ENCODE data around the gene CCDC102B.
"Not testable (repeated sequence)": the region's sequence is repeated elsewhere in the genome, so short reads cannot be mapped to it uniquely, and the experiment has no call there.

CCDC102B gene

DNA sequence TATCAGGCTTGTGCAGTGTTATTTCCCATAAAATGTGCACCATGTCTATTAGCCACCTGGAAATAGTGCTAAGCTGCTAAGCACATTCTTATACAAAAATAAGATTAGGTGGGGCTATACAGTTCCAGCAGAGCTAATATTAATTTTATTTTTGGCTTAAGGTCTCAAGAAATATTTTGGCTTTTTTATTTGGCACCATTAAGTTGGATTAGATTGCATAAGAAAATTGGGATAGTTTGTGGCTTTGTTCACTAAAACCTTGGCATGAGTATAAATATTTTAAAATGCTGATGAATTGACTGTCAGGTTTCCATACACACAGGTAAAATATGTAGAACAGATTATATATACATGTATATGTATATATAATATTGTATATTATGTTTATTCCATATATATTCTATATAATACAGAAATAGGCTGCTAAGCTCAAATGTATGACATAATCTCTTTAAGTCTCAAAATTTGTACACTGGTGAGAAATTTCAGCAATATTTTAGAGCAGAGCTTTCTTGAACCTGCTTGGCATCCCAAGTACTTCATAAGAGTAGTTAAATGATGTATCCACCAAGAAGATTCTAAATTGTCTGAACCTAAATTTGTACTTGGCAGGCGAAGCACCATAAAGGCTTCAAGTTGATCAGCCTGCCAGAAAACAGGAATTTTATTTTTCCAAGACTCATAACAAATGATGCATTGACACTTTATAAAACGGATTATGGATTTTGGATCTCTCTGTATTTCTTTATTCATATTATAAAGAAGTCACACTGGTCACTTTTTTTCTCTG lies 32.6 kb downstream of the CCDC102B start:
- no peak for DNase-seq

DNA sequence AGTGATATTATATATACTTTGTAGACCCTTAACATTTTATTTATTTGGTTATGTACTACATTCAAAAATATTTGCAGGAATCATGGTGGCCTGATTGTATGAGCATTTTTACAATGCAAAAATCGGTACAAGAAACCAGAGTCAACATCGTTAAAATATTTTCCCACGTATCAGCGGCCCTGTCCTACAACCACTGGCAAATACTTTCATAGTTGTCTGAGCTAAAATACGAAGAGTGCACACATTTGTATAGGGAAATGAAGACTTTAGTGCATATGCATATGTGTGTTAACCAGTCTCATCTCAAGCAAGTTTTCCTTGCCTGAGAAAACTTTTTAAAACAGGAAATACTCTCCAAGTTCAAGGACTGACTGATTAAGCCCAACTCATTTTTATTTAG lies 35.9 kb downstream of the CCDC102B start:
- no peak for DNase-seq

DNA sequence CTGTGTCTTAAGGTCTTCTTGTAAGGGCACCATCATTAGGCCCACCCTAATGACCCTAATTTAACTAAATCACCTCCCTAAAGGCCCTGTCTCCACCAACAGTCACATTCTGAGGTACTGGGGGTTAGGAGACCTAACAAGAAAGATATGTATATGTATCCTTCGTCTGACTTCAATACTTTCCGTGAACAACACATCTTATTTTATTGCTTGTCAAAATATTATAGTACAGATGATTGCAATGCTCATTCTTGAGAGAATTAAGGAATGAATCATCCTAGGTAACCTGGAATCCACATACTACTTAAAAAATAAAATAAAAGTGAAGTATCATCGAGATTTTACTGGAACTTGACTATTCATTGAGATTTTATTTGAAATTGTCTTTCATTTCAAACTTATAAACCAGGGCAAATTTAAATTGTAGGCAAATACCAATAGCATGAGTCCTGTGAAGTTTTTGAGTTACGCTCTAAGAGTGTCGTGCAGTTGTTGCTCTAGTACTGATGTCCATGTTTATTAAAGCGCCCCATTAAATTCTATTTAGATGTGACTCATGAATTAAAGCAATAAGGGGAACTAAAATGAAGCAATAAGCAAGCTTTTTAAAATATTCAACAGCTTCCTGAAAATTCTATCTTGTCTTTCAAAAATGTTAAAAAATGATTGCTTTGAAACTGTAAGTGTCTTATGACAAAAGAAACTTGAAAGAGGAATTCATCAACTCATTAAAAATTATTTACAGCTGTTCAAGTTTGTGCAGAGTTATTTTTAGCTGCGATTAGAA lies 40.0 kb downstream of the CCDC102B start:
- no peak for DNase-seq

DNA sequence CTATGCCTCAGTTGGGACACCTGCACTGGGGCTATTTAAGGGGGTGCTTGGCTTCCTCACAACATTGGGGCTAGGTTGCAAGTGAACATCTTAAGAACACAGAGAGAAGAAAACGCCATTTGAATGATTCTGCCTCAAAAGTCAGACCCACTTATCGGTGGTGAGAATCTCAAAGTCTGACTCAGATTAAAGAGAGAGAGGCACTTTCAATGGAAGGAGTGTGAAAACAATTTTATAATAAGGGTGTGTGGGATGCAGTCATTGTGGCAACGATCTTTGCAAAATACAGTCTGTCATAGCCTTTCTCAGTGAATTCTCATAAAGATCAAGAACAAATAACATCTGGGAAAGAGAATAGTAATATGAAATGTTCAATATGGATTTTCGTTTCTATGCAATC lies 41.8 kb downstream of the CCDC102B start:
- DNase-seq: no peak

GRCh38 chr18:68840554-68841263 lies 42.8 kb downstream of the CCDC102B start:
- DNase-seq: no peak

- DNase-seq: no peak
Measured at GRCh38 chr18:68841301-68841700, 43.4 kb downstream of the CCDC102B start.

DNA sequence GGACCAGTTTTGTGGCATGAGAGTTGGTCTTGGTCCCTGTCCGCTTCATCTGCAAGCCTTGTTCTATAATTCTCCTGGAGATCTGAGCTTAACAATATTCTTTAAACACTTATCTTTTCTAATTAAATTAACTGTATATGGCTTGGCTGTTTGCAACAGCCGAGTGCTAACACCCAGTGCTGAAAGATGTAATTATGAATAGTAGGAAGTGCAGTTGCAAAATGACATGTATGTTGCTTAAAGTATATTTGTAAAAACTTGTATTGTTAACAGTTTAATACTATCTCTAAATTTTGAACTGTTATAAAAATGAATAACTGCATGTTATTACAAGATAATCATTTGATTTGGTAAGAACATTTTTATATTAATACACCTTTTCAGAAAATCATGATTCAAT lies 45.1 kb downstream of the CCDC102B start:
- no peak for DNase-seq

- no peak for DNase-seq
Measured at GRCh38 chr18:68843473-68844089, 45.7 kb downstream of the CCDC102B start.

DNA sequence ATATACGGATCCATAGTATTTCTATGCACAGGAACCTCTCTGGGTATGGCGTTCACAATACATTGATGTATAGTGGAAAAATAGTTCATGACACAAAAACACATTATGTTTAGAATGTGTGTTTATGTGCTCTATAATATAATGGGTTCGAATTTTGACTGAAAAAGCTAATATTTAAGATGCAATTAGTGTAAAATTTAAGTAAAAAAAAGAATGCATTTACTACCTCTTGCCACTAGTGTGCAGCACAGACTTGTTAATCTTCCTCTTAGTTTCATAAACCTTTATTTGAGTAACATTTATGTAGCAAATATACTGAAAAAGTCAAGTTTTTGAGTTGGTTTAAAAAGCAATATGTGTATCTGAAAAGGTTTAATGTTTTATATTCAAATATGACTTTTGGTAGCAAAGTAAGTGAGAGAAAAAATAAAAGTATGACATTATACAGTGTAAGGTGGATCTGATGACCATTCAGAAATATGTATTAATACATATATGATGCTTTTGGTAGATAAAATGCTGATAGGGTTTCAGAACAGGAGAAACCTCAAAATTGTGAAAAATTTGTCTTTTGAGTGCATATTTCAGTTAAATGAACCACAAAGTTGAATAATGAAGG lies 49.4 kb downstream of the CCDC102B start:
- DNase-seq: no peak

- DNase-seq: no peak
Measured at GRCh38 chr18:68848242-68848641, 50.4 kb downstream of the CCDC102B start.

GRCh38 chr18:68854786-68855391 lies 57.0 kb downstream of the CCDC102B start:
- DNase-seq: no peak

GRCh38 chr18:68855491-68855890 lies 57.6 kb downstream of the CCDC102B start:
- DNase-seq: no peak

DNA sequence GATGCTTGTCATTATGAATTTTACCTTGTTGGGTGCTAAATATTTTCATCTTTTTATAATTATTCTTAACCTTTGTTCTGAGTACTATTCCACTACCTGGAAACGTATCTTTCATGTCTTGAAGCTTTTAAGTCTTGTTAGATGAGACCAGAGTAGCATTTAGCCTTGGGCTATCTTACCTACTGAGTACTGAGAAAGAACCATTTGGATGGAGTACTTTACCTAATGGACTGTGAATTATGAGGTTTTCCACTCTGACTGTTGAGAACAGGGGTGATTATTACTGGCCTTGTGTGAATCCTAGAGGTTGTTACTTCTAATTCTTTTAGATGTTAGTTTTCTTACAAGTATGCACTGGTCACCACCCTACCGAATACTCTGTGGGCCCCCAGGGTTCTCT lies 63.5 kb downstream of the CCDC102B start:
- DNase-seq: no peak

GRCh38 chr18:68865021-68865420 lies 67.1 kb downstream of the CCDC102B start:
- no peak for DNase-seq

DNA sequence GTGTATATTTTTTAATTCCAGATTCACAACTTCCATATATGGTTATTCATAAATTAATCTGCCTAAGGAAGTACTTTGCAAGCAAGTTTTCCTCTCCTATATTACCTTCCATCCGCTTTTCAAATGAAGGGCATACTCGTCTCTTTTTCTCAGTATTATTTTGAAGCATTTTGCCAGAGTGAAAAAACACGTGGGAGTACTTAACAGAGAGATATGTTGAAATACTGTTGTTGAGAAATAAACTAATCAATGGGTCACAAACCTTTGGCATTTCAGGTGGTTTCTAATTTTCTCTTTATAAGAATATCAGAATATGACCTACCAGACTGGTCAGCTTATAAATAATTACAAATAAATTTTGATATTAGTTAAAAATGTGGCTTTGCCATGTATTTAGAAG lies 67.6 kb downstream of the CCDC102B start:
- no peak for DNase-seq

GRCh38 chr18:68873003-68873402 lies 75.1 kb downstream of the CCDC102B start:
- DNase-seq: no peak

GRCh38 chr18:68874361-68874760 lies 76.5 kb downstream of the CCDC102B start:
- DNase-seq: no peak

GRCh38 chr18:68879947-68880346 lies 82.1 kb downstream of the CCDC102B start:
- not testable (repeated sequence) for DNase-seq

DNA sequence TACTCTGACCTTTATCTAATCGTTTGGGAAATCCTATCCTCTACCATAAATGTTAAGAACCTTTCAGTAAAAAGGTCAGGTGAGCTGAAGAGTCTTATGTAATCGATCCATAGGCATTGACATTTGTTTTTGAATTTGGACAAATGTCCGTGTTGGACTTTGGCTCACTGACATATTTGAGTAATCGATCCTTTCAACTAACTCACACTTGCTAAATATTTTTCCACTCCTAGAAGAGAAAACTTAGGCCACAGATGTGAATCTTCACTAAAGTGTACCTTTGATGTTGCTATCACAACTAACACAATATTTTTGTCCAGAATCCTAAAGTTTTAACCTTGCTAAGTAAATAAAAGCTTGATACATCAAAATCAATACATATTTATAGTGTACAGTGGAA lies 89.5 kb downstream of the CCDC102B start:
- DNase-seq: no peak

- no peak for DNase-seq
Measured at GRCh38 chr18:68893354-68893753, 95.5 kb downstream of the CCDC102B start.

- no peak for DNase-seq
Measured at GRCh38 chr18:68897286-68897685, 99.4 kb downstream of the CCDC102B start.

DNA sequence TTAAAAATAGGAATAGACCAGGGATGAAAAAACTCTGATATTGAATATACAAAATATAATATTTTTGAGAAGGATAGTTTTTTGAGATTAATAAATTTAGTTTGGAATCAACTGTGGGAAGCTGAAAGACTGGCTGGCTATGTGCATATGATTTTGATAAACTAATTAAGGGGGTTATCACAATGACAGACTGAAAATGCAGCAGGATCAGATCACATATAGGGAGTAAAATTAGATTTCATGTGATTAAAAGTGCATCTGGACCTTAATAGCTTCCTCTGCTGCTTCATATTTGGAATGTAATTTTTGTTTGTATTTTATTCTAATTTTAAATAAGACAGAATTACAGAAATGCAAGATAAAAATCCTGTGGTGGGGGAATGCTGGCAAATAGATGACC lies 111.7 kb downstream of the CCDC102B start:
- no peak for DNase-seq

Data from NCI-H2107 (cell line).